ENCODE results near the gene SIL1. TPM values are rescaled to one million over a fixed set of nuclear protein-coding genes. Genes with fewer than 3 reads are reported as not detected.

SIL1 gene
- total RNA-seq, 1 donor from 2014 or later = 55.4 TPM

GRCh38 chr5:138985683-138986082 lies 212.5 kb downstream of the SIL1 start:
- no peak for DNase-seq (ENCODE audit: low read depth, low spot score)

GRCh38 chr5:138985256-138985655 lies 212.9 kb downstream of the SIL1 start:
- no peak for DNase-seq (ENCODE audit: low read depth, low spot score)

- DNase-seq (ENCODE audit: low read depth, low spot score) = no peak
Measured at GRCh38 chr5:138983984-138984383, 214.2 kb downstream of the SIL1 start.

GRCh38 chr5:138981586-138981985 lies 216.6 kb downstream of the SIL1 start:
- no peak for DNase-seq (ENCODE audit: low read depth, low spot score)

GRCh38 chr5:138981131-138981530 lies 217.0 kb downstream of the SIL1 start:
- no peak for DNase-seq (ENCODE audit: low read depth, low spot score)

- no peak for DNase-seq (ENCODE audit: low read depth, low spot score)
Measured at GRCh38 chr5:138980441-138980840, 217.7 kb downstream of the SIL1 start.

- no peak for DNase-seq (ENCODE audit: low read depth, low spot score)
Measured at GRCh38 chr5:138979684-138980280, 218.4 kb downstream of the SIL1 start.

- DNase-seq (ENCODE audit: low read depth, low spot score) = no peak
Measured at GRCh38 chr5:138978581-138978980, 219.6 kb downstream of the SIL1 start.

- no peak for DNase-seq (ENCODE audit: low read depth, low spot score)
Measured at GRCh38 chr5:138978080-138978479, 220.1 kb downstream of the SIL1 start.

- DNase-seq (ENCODE audit: low read depth, low spot score) = peak; percentile 59
Measured at GRCh38 chr5:138975098-138975847, 222.9 kb downstream of the SIL1 start.

GRCh38 chr5:138974227-138975063 lies 223.7 kb downstream of the SIL1 start:
- peak; percentile 87 for DNase-seq (ENCODE audit: low read depth, low spot score)

GRCh38 chr5:138972836-138973235 lies 225.3 kb downstream of the SIL1 start:
- no peak for DNase-seq (ENCODE audit: low read depth, low spot score)

- no peak for DNase-seq (ENCODE audit: low read depth, low spot score)
Measured at GRCh38 chr5:138972230-138972629, 225.9 kb downstream of the SIL1 start.

GRCh38 chr5:138969323-138970002 lies 228.7 kb downstream of the SIL1 start:
- no peak for DNase-seq (ENCODE audit: low read depth, low spot score)

GRCh38 chr5:138968601-138969000 lies 229.6 kb downstream of the SIL1 start:
- DNase-seq (ENCODE audit: low read depth, low spot score) = no peak

- no peak for DNase-seq (ENCODE audit: low read depth, low spot score)
Measured at GRCh38 chr5:138967791-138968448, 230.2 kb downstream of the SIL1 start.

- no peak for DNase-seq (ENCODE audit: low read depth, low spot score)
Measured at GRCh38 chr5:138966236-138966985, 231.8 kb downstream of the SIL1 start.

GRCh38 chr5:138965626-138966025 lies 232.5 kb downstream of the SIL1 start:
- DNase-seq (ENCODE audit: low read depth, low spot score) = no peak

- no peak for DNase-seq (ENCODE audit: low read depth, low spot score)
Measured at GRCh38 chr5:138964647-138965201, 233.4 kb downstream of the SIL1 start.

GRCh38 chr5:138963763-138964371 lies 234.3 kb downstream of the SIL1 start:
- no peak for DNase-seq (ENCODE audit: low read depth, low spot score)

All from pulmonary artery endothelial cell (primary cell).